Measurements from ENCODE around the gene FOXP1.

Gene FOXP1

DNA sequence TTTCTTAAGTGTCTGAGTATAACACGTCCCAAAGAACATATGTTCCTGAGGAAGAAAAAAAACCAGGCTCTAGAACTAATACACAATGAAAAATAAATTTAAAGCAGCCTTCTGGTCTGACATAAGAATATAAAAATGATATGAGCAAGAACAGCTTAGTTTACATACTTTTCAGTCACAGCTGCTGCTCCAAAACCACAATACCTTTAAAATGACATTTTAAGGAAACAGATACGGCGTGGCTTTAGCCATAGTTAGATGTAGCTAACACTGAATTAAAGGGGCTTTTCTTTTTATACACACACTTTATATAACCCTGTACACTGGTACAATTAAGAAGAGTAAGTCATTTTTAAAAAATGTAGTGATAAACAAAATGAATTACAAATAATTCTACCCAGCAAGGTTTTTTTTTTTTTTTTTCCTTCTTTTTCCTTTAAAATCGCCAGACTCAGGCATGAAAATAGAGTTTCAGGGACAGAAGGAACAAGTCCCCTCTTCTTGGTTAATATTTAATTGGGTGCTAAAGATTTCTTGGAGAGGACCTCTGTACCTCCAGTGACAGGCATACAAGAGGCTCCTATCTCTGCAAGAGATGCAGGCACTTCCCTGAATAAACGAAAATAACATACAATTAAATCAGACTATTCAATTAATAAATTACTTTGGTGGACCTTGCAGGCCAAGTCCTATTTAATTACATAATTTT, 265.6 kb downstream of the FOXP1 start:
- no peak for DNase-seq

DNA sequence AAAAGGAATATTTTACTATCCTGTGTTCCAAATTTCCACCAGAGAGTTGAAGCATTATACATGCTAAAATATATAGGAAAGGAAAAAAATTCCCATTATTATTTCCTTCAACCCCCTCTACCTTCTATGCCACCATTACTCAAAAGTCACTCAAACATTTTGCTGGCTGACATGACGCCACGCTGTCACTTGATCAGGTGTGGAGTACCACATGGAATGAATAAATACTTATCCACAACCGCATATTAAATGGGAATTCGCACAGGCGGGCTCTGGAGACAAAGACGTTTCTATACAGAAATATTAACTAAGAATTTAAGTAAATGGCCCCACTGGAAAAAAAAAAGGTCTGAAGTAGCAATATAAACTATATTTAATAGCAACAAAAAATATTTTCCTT, 266.4 kb downstream of the FOXP1 start:
- DNase-seq, result no peak

GRCh38 chr3:71316066-71316777, 267.3 kb downstream of the FOXP1 start:
- no peak for DNase-seq

DNA sequence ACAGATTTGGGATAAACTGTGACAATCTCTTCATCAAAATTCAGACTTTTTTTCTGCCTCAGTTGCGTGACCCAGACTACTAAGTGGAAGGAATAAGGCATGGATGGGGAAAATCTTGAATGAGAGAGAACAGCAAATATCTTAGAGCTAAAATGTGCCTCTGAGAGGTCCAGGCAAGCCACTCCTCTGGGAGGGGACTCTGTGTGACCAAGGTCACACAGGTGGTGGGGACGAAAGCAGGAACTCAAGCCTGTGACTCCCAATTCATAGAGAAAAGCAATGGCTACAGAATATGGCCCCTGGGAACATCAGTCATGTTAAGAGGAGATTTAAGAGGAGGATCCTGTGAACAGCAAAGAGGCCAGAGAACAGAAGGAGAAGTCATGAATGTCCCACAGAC, 268.1 kb downstream of the FOXP1 start:
- DNase-seq, result no peak

- no peak for DNase-seq
Observed at GRCh38 chr3:71313844-71314243, 269.7 kb downstream of the FOXP1 start.

GRCh38 chr3:71312461-71312860, 271.1 kb downstream of the FOXP1 start:
- DNase-seq, result no peak

GRCh38 chr3:71311661-71312046, 271.9 kb downstream of the FOXP1 start:
- DNase-seq, result peak; percentile 12

DNA sequence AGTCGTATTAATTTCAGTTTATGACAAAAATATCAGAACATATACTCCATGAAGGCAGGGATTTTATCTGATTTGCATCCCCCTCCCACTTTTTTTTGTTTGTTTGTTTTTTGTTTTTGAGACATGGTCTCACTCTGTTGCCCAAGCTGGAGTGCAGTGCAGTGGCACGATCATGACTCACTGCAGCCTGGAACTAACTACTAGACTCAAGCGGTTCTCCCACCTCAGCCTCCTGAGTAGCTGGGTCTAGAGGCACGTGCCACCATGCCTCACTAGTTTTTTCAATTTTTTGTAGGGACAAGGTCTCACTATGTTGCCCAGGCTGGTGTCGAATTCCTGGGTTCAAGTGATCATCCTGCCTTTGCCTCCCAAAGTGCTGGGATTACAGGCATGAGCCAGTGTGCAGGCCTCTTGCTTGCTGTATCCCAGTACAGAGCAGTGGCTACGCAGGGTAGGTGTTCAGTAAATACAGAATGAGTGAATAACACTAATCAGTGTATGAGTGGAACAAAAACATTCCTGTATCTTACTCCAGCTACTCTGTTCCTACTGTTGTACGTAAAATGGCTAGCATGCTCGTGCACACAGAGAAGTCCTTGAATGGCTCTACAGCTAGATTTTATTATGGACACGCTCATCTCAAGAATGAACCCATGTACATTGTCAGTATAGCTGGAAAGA, 272.4 kb downstream of the FOXP1 start:
- DNase-seq, result no peak

DNA sequence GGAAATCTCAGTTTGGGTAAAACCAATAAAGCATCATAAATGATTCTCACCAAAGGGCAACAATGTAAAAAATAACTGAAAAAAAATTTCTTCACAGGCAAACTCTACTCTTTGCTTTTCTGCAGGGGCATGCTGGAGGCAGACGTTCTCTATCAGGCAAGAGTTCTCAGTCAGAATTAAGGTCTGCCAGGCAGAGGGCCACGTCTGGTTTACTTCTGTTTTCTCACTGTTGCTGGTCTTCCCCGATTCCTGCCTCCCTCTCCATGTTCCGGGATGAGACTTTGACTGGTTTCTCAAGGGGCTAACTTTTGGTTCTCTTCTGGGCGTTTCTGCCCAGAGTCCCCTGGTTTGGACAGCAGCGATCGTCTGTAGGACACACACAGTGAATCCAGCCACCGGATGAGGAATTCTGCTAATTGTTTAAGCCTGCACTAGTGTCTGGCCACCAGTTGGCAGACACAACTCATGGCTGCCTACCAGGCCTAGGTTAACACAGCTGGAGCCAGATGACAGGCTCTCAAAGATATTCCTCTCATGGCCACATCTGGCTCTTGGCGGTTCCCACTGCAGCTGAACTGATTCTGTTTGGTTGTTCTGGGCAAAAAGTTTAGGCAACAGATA, 273.1 kb downstream of the FOXP1 start:
- DNase-seq, result peak; percentile 27

GRCh38 chr3:71309886-71310285, 273.6 kb downstream of the FOXP1 start:
- DNase-seq, result no peak

- DNase-seq, result peak; percentile 74
Observed at GRCh38 chr3:71309342-71309741, 274.2 kb downstream of the FOXP1 start.

GRCh38 chr3:71308836-71309235, 274.7 kb downstream of the FOXP1 start:
- no peak for DNase-seq

DNA sequence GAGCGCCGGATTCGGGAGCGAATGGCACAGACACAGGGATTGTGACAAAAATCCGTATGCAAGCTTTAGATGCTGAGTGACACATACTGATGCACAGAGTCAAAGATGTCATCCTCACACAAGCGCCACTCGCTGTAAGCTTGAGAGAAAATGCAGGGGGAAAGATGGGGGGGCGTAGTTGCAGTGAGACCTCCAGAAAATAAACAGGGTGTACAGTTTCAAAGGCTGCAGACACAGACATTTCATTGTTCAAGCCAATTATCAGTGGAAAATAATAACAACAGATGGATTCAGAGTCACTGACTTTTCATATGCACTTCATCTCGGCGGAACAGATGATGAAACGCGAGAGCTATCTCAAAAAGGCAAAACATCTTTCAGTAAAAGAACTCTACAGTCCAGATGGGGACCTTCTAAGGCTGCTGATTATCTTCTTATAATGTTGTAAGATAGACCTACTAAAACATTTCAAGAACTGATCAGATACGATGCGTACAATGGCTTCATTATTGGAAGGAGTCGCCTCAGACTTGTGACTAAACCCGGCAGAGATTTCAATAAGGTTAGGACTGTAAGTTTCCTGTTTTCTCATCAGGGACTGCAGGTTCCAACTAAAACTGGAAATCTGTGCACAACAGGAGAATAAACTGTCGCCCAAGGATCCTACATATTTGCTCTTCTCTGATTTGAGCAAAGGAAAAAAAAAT, 275.4 kb downstream of the FOXP1 start:
- peak; percentile 30 for DNase-seq

- peak; percentile 56 for DNase-seq
Observed at GRCh38 chr3:71305231-71306206, 278.0 kb downstream of the FOXP1 start.

DNA sequence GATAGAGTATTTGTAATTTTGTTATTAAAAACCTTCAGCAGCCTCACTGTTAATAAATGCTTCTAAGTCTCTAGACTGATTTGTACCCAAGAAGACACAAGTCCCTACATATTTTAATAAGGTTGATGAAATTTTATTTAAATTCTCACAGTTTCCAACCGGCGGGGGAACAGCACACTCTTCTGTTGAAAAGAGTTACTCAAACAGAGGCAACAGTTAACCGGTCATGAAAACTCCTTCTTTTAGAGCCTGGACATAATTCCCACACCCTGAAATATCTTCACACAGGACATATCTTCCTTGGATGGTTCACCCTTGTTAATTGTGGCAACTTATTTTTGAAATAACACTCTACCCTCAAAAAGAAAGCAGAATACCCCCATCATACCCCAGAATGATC, 278.8 kb downstream of the FOXP1 start:
- no peak for DNase-seq

- DNase-seq, result no peak
Observed at GRCh38 chr3:71304247-71304646, 279.3 kb downstream of the FOXP1 start.

DNA sequence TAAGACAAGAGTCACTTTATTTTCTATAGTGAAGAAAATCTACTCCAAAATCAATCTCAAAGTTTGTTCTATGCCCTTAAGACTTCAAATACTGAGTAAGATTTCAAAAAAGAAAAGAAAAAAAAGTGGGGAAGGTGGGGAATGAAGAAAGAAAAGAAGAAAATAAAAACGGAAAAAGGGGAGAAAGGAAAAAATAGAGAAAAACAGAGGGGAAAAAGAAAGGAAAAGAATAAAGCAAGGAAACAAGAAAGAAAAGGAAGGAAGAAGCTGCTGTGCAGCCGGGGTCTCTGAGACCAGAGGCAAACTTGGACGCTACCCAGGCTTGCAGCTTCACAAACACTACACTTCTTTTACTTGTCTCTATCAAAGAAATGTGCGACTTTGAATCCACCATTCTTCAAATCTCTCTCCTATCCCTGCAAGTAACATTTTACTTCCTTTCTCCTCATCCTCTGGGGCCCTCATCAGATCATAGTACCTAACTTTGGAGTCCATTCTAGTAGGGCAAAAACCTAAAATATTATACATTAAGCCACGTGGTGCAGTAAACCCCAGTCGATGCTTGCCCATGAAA, 279.8 kb downstream of the FOXP1 start:
- DNase-seq, result no peak

DNA sequence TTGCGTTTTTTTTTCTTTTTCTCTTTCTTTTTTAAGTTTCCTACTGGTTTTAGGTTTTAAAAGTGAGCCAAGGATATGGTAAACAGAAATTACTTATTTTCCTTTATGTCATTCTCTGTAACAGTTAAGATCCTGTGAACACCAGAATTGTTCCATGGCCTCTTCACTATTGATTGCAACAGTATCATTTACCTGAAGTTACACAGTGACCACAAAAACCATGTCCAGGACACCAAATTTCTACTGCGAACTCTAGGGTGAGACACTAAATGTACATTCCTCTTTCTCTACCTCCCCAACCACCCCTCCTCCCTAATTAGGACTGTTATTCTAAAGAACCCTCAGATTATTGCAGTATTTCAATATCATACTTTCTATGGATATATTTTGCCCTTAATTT, 280.9 kb downstream of the FOXP1 start:
- no peak for DNase-seq

- DNase-seq, result no peak
Observed at GRCh38 chr3:71300951-71301393, 282.6 kb downstream of the FOXP1 start.

DNA sequence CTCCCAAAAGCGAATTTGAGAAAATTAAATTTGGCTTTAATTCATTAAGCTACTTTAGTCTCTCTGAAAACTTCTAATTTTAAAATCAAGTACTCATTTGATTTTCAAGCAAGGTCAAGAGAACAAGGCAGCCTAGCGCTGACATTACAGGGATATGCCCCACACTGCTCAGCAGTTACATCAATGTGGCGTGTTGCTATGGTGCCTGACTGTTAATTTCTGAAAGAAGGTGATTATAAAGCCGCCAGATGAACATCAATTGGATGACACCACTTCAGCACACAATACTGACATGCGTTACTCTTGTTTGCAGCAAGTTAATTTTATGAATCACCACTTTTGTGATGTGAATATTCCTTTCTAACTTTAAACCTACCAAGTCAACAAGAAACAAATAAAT, 284.4 kb downstream of the FOXP1 start:
- DNase-seq, result no peak

DNA sequence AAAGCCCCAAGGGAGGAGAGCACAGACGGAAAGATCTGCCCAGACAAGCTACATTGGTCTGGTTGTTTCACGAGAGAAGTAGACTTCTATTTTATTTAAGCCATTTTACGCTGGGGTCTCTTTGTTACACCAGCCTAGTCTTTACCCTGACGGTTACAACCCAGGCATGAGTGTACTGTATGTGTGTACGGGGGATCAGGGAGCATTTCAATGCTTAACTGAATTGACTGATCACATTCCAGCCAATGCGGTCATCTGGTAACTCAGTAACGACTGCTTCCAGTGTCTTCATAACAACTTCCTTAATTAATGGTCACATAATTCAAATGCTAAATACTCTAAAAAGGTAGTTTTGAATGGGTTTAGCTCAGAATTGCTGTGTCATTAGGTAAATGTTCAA, 288.6 kb downstream of the FOXP1 start:
- DNase-seq, result no peak

Measured in NCI-H69 (cell line).